ENCODE results near the gene TPX2. TPM values are rescaled to one million over a fixed set of nuclear protein-coding genes. Genes with fewer than 3 reads are reported as not detected.

TPX2 gene
- total and polyA plus RNA-seq, 10 of the 15 experiments (the other 5 are each of a cell fraction or from before 2014, with no cell fraction given) = 29.7 to 144 (median 89.0) TPM

GRCh38 chr20:31717478-31718201 is 21.4 kb upstream of the TPX2 start (continued):
- TF ChIP-seq PRDM15 (CRISPR knock-in tag; IDR thresholded peaks at IDR 0.05) (no peak), MYC (IDR thresholded peaks at IDR 0.05; ENCODE audit: insufficient read depth, insufficient read length, insufficient replicate concordance, low read length, severe bottlenecking) (no peak), TBL1XR1 (IDR thresholded peaks at IDR 0.05; ENCODE audit: low read depth, low read length) (no peak; the same call in 1 of the 2 replicates), JUNB (IDR thresholded peaks at IDR 0.05) (peak; percentile 57), ASH2L (IDR thresholded peaks at IDR 0.05; ENCODE audit: borderline replicate concordance, low read depth) (no peak), SKIL (IDR thresholded peaks at IDR 0.05; ENCODE audit: low read depth, poor library complexity, severe bottlenecking) (peak; percentile 57), NR2C1 (IDR thresholded peaks at IDR 0.05) (no peak), POLR2AphosphoS5 (IDR thresholded peaks at IDR 0.05; ENCODE audit: low read length) (no peak), SRF (IDR thresholded peaks at IDR 0.05; ENCODE audit: low read depth in 2 of 2, low read length in 2 of 2) (peak in 1 of 2 experiments; percentile 77; a peak in 1 of 4 replicates), GABPA (IDR thresholded peaks at IDR 0.05; ENCODE audit: low read depth) (0 out of 2 replicates have a peak, but pooled peaks have one; percentile 28), CREM (IDR thresholded peaks at IDR 0.05; ENCODE audit: low read depth) (peak; percentile 45; the same call in 1 of the 2 replicates), TCF12 (IDR thresholded peaks at IDR 0.05; ENCODE audit: low read depth, low read length) (no peak), DPF2 (IDR thresholded peaks at IDR 0.05) (peak; percentile 56; the same call in 1 of the 2 replicates), MEF2A (IDR thresholded peaks at IDR 0.05; ENCODE audit: insufficient read depth, low read depth, low read length) (peak; percentile 70), NFXL1 (IDR thresholded peaks at IDR 0.05; ENCODE audit: borderline replicate concordance) (no peak), HCFC1 (IDR thresholded peaks at IDR 0.05; ENCODE audit: low read length) (no peak), IKZF2 (IDR thresholded peaks at IDR 0.05) (peak; percentile 58 to 69), ATF7 (IDR thresholded peaks at IDR 0.05; ENCODE audit: low read depth) (peak; percentile 58; the same call in 1 of the 2 replicates), SMC3 (IDR thresholded peaks at IDR 0.05; ENCODE audit: borderline replicate concordance, low read length) (no peak), CBX3 (IDR thresholded peaks at IDR 0.05; ENCODE audit: borderline replicate concordance, low read depth) (no peak), IKZF1 (conservative IDR thresholded peaks at IDR 0.05) (peak; percentile 79), RELB (IDR thresholded peaks at IDR 0.05; ENCODE audit: low read depth) (peak; percentile 81; the same call in 1 of the 2 replicates), TARDBP (IDR thresholded peaks at IDR 0.05; ENCODE audit: borderline replicate concordance) (no peak), RELA (IDR thresholded peaks at IDR 0.05; ENCODE audit: borderline replicate concordance, partially characterized antibody) (peak; percentile 4)
